WERI-Rb-1 (cell line): ENCODE results near the gene SHC3.

Experiments
- DNase-seq: peaks from one replicate; pipeline ENCODE4 v3.0.0-alpha.2; 2020
- H3K27ac ChIP-seq: fragments of 250-450 bp; sonication (Bioruptor Pico); 2 replicates; pipeline ENCODE4 v1.5.1; 2020; ENCODE audit warnings: mild to moderate bottlenecking, moderate library complexity
- H3K27me3 ChIP-seq: fragments of 250-450 bp; sonication (Bioruptor Pico); 2 replicates; pipeline ENCODE4 v1.5.1; 2021; ENCODE audit warnings: mild to moderate bottlenecking, low read depth, moderate library complexity; ENCODE audit not compliant: insufficient read depth, severe bottlenecking
- H3K36me3 ChIP-seq: fragments of 250-450 bp; sonication (Bioruptor Pico); 2 replicates; pipeline ENCODE4 v1.5.1; 2020; ENCODE audit warnings: mild to moderate bottlenecking, moderate library complexity
- H3K4me3 ChIP-seq: 2 replicates; pipeline ENCODE4 v1.5.1; 2011; ENCODE audit warnings: low read depth, mild to moderate bottlenecking, control low read depth, low read length
- H3K9me3 ChIP-seq: fragments of 250-450 bp; sonication (Bioruptor Pico); 2 replicates; pipeline ENCODE4 v1.5.1; 2021; ENCODE audit warnings: mild to moderate bottlenecking, moderate library complexity; ENCODE audit not compliant: severe bottlenecking
- CTCF ChIP-seq: IDR thresholded peaks from 2 replicates; pipeline ENCODE4 v1.5.1; 2011; ENCODE audit warnings: low read depth, mild to moderate bottlenecking, control low read depth, inconsistent platforms, low read length

SHC3 gene

GRCh38 chr9:88971131-88971960 lies 207.3 kb downstream of the SHC3 start:
- Histone ChIP-seq H3K4me3 (no peak overlapping the region), H3K36me3 (no peaks in the 10 kb centered on the region), H3K27ac (no peak overlapping the region), H3K27me3 (no peaks in the 10 kb centered on the region), H3K9me3 (peaks cover 2% of the 10 kb centered on the region)
- DNase-seq = no peak
- TF ChIP-seq CTCF = no peak

- TF ChIP-seq CTCF = no peak
- no peak for DNase-seq
- no peak overlapping the region for H3K27ac ChIP-seq
- no peaks in the 10 kb centered on the region for H3K36me3 ChIP-seq
- peaks cover 2% of the 10 kb centered on the region for H3K9me3 ChIP-seq
- H3K4me3 ChIP-seq = no peak overlapping the region
- H3K27me3 ChIP-seq = no peaks in the 10 kb centered on the region
Observed at GRCh38 chr9:88969646-88970373, 208.8 kb downstream of the SHC3 start.

GRCh38 chr9:88968799-88969198 lies 209.8 kb downstream of the SHC3 start:
- Histone ChIP-seq H3K36me3 (no peaks in the 10 kb centered on the region), H3K4me3 (no peak overlapping the region), H3K27ac (no peak overlapping the region), H3K9me3 (peaks cover 2% of the 10 kb centered on the region), H3K27me3 (no peaks in the 10 kb centered on the region)
- no peak for TF ChIP-seq CTCF
- DNase-seq = no peak

- peak overlapping the region; percentile 28 for H3K27ac ChIP-seq
- DNase-seq = peak; percentile 30
- TF ChIP-seq CTCF = no peak
- H3K36me3 ChIP-seq = no peaks in the 10 kb centered on the region
- no peak overlapping the region for H3K4me3 ChIP-seq
- H3K9me3 ChIP-seq = peaks cover 2% of the 10 kb centered on the region
- H3K27me3 ChIP-seq = no peaks in the 10 kb centered on the region
Observed at GRCh38 chr9:88966894-88967676, 211.5 kb downstream of the SHC3 start.

- H3K27ac ChIP-seq = no peak overlapping the region
- no peak for TF ChIP-seq CTCF
- no peaks in the 10 kb centered on the region for H3K36me3 ChIP-seq
- no peak for DNase-seq
- H3K27me3 ChIP-seq = no peaks in the 10 kb centered on the region
- H3K9me3 ChIP-seq = peaks cover 2% of the 10 kb centered on the region
- H3K4me3 ChIP-seq = no peak overlapping the region
Observed at GRCh38 chr9:88965473-88965872, 213.1 kb downstream of the SHC3 start.
